ENCODE measurements around the gene LPCAT2. TPM values are rescaled to one million over a fixed set of nuclear protein-coding genes. Genes with fewer than 3 reads are reported as not detected.

LPCAT2 gene
- total and polyA plus RNA-seq, 12 donors = 4.0 to 10.9 (median 7.0) TPM

DNA sequence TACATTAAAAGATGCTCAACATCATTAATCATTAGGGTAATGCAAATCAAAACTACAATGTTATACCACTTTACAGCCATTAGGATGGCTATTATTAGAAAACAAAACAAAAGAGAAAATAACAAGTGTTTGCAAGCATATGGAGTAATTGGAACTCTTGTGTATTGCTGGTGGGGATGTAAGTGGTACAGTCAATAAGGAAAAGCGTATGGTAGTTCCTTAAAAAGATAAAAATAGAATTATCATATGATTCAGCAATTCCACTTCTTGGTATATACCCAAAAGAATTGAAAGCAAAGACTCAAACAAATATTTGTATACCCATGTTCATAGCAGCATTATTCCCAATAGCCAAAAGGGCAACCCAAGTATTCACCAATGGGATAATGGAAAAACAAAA, 56.2 kb downstream of the LPCAT2 start:
- Histone ChIP-seq H3K36me3 (peaks cover 0 to 5% (median 0%) of the 10 kb centered on the region in 9 donors), H3K27ac (no peak overlapping the region), H3K4me3 (no peak overlapping the region), H3K27me3 (no peaks in the 10 kb centered on the region), H3K4me1 (peaks cover 0 to 67% (median 25%) of the 10 kb centered on the region in 9 donors), H3K9me3 (no peaks in the 10 kb centered on the region)
- DNase-seq = no peak
- WGBS, 2 donors = 85 to 89% methylated on average over 1 of the region's 1 CpG
- TF ChIP-seq, protein P1, sequence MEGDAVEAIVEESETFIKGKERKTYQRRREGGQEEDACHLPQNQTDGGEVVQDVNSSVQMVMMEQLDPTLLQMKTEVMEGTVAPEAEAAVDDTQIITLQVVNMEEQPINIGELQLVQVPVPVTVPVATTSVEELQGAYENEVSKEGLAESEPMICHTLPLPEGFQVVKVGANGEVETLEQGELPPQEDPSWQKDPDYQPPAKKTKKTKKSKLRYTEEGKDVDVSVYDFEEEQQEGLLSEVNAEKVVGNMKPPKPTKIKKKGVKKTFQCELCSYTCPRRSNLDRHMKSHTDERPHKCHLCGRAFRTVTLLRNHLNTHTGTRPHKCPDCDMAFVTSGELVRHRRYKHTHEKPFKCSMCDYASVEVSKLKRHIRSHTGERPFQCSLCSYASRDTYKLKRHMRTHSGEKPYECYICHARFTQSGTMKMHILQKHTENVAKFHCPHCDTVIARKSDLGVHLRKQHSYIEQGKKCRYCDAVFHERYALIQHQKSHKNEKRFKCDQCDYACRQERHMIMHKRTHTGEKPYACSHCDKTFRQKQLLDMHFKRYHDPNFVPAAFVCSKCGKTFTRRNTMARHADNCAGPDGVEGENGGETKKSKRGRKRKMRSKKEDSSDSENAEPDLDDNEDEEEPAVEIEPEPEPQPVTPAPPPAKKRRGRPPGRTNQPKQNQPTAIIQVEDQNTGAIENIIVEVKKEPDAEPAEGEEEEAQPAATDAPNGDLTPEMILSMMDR (IDR thresholded peaks at IDR 0.05) = no peak
- intact Hi-C loops (cut with DNase I) = no loop called here
- ATAC-seq = no peak

DNA sequence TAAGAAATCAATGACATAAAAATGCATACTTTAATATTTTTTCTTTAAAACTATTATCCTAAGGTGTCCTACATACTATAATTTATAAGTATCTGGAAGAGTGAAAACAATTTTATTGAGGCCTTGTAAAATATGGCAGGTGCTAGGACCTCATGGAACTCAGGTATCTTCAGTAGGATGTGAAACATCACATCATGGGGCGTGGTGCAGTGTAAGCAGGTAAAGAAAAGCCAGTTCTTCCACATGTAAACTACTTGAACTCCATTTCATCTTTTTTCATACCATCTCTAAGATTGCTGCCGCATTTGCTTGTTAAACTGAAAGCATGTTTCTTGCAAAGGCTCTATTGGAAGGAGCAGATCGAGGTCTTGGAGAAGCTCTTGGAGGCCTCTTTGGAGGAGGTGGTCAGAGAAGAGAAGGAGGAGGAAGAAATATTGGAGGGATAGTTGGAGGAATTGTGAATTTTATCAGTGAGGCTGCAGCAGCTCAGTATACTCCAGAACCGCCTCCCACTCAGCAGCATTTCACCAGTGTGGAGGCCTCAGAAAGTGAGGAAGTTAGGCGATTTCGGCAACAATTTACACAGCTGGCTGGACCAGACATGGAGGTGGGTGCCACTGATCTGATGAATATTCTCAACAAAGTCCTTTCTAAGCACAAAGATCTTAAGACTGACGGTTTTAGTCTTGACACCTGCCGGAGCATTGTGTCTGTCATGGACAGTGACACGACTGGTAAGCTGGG, 57.7 kb downstream of the LPCAT2 start, which contains the start of gene CAPNS2:
TSS of gene CAPNS2 (plus strand) at position 253 of the 744 bp plus-strand sequence. CDS start at position 326, 73 bp downstream.
- intact Hi-C loops (cut with DNase I) = no loop called here
- ATAC-seq = no peak
- 94 to 97% methylated on average over 9 of the region's 9 CpGs for WGBS, 2 donors

GRCh38 chr16:55567382-55567781, 58.5 kb downstream of the LPCAT2 start:
- DNase-seq (no peak), ATAC-seq (peak in 3 of 8 donors; percentile 55 to 83 (median 62))
- Histone ChIP-seq H3K9me3 (no peaks in the 10 kb centered on the region), H3K4me1 (peaks cover 0 to 62% (median 23%) of the 10 kb centered on the region in 9 donors), H3K4me3 (no peak overlapping the region), H3K36me3 (no peaks in the 10 kb centered on the region), H3K27ac (no peak overlapping the region), H3K27me3 (no peaks in the 10 kb centered on the region)
- TF ChIP-seq, protein P1 (IDR thresholded peaks at IDR 0.05) = no peak
- intact Hi-C loops (cut with DNase I) = no loop called here
- 76 to 81% methylated on average over 3 of the region's 3 CpGs for WGBS, 2 donors

More for the DNA sequence above, 57.7 kb downstream of the LPCAT2 start, which contains the start of gene CAPNS2:
- Histone ChIP-seq H3K4me1 (peaks cover 0 to 62% (median 23%) of the 10 kb centered on the region in 9 donors), H3K36me3 (peaks cover 0 to 4% (median 0%) of the 10 kb centered on the region in 9 donors), H3K4me3 (no peak within 1 kb of the TSS), H3K27me3 (no peaks in the 10 kb centered on the region), H3K9me3 (no peaks in the 10 kb centered on the region), H3K27ac (no peak within 1 kb of the TSS)
- DNase-seq = no peak
- TF ChIP-seq, protein P1 (IDR thresholded peaks at IDR 0.05) = no peak

GRCh38 chr16:55568207-55568606, 59.3 kb downstream of the LPCAT2 start:
- DNase-seq (no peak), ATAC-seq (no peak)
- H3K27ac ChIP-seq = no peak overlapping the region
- peaks cover 0 to 59% (median 23%) of the 10 kb centered on the region in 9 donors for H3K4me1 ChIP-seq
- H3K36me3 ChIP-seq = no peaks in the 10 kb centered on the region
- intact Hi-C loops (cut with DNase I) = no loop called here
- WGBS, 2 donors = 66 to 71% methylated on average over 3 of the region's 3 CpGs
- H3K4me3 ChIP-seq = no peak overlapping the region
- no peaks in the 10 kb centered on the region for H3K9me3 ChIP-seq
- TF ChIP-seq, protein P1 (IDR thresholded peaks at IDR 0.05) = no peak
- no peaks in the 10 kb centered on the region for H3K27me3 ChIP-seq
